ENCODE data around the gene SLC2A1.

The SLC2A1 gene

DNA sequence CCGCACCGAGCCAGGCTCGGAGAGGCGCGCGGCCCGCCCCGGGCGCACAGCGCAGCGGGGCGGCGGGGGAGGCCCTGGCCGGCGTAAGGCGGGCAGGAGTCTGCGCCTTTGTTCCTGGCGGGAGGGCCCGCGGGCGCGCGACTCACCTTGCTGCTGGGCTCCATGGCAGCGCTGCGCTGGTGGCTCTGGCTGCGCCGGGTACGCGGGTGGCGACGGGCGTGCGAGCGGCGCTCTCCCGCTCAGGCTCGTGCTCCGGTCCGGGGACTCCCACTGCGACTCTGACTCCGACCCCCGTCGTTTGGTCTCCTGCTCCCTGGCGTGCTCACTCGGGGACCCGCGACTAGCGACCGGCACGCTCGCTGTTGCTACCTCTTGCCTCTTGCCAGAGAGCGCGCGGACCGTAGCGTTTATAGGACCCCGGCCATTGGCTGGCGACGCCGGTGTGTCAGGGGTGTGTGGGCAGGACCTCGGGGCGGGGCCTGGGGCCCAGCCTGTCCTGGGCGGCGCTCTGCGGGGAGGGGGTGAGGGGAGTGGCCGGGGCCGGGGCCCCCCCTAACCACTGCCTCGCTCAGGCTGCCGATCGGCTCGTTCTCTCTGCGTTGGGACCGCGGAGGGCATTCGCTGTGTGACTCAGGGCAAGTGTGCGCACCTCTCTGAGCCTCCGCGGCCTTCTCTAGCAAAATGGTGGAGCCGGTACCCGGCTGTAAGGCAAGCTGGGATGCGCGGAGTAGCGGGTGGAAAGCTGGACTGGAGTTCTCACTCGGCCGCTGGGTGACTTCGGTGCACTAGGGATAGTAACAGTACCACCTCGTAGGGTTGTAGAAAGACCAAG, at the start of gene SLC2A1:
Gene SLC2A1, minus strand, starts transcription at position 381 of the 832 bp plus-strand sequence. Its CDS starts 217 bp downstream, at position 164.
- DNase-seq (ENCODE audit: low spot score), result peak; percentile 95

DNA sequence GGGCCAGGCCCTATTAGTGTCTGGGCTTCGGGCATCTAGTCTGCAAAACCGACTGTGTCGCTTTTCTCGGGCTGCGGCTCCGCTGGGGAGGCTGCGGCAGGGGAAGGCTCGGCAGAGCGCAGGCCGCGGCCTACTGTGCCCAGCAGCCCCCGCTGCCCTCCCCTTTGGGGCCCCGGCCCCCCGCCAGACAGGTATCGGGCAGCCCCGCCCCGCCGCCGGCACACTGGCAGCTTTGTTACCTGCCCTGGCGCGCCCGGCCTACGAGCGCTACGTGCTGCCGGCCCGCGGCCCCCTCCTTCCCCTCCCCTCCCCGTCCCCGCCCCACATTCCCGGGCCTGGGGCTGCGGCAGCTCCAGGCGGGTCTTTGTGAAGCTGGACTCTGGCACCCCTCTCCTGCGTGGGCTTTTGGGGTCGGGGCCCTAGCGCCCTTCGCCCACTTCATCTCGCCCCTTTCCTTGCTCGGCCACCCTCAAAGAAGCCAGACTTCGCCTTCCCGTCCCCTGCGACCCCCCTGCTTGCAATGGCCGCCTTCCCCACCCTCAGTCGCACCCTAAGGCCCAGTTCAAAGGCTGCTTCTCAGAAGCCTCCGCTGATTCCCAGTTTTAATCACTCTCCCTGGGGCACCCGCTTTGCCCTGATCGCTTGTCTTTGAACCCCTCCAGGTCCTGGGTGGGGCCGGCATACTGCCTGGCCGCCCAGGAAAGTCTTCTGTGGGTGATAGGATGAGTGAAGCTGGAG, 48.9 kb upstream of the SLC2A1 start:
- DNase-seq (ENCODE audit: low spot score), result no peak

DNA sequence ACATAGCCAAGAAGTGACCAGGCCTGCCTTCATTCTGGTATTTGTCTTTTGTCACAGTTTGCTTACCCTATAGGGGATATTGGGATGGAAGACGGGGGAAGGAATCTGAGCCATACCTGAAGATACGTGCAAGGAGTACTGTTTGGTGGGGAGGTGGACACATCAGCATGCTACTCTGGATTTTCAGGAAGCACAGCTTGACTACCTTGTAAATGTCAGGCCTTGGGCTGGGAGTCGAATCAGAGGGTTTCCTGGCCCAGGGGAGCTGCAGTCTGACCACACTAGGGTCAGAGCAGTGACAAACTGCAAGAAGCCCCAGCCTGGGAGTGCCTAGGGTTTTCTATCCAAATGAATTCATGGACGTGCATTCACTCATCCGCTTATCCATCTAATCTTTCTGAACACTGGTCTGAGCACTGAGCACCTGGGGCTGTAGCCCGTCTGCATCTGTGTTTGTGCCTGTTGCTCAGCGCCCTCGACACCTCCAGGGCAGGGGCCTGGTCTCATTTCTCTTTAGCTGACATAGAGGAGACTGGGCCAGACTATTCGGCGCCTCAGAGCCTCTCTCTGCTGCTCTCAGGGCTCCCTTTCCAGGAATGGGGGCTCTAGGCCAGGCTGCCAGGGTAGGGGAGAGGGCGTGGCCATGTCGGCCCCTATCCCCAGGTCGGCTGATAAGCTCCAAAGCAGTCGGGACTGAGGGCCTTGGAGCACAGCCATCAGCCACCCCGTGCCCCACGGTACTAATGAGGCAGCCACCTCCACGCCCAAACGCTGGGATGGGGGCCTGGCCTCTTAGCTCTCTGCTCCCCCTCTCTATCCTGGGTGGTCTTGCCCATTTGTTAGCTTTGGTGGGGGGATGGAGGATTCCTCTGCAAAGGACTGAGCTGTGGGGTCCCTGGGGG, 47.0 kb upstream of the SLC2A1 start:
- DNase-seq (ENCODE audit: low spot score), result no peak

DNA sequence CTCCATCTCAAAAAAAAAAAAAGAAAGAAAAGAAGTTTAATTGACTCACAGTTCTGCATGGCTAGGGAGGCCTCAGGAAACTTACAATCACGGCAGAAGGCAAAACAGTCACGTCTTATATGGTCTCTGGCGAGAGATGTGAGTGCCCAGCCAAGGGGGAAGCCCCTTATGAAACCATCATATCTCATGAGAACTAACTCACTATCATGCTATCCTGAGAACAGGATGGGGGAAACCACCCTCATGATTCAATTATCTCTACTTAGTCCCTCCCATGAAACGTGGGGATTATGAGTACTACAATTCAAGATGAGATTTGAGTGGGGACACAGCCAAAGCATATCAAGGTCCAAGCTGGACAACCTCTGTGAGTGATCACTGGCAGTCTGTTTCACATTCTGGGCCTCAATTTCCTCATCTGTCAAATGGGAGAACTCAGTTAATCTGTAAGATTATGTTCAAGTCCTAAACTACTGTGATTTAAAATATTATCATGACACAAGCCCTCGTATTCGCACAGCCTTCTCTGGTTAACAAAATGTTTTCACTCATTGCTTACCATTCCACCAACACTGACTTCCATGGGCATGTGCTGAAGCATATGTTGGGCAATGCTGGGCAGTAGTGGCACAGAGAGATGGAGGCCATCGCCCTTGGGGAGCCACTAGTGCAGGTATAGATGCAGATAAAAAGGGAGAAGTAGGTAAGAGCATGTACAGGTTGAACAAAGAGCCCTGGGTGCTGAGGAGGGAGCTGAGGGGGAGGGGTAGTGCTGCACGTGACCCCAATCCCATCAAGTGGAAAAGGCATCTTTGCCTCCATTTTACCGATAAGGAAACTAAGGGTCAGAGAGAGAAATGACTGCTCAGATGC, 46.2 kb upstream of the SLC2A1 start:
- no peak for DNase-seq (ENCODE audit: low spot score)

DNA sequence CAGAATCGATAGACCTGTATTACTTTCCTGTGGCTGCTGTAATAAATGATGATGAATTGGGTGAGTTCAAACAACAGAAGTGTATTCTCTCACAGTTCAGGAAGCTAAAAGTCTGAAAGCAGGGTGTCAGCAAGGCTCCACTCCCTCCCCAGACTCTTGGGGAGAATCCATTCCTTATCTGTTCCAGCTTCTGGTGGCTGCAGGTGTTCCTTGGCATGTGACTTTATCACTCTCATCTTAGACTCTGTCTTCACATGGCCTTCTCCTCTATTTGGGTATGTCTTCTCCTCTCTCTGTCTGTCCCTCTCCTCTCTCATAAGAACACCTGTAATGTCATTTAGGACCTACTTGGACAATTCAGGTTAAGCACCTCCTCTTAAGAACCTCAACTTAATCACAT, 44.1 kb upstream of the SLC2A1 start:
- DNase-seq (ENCODE audit: low spot score), result no peak

DNA sequence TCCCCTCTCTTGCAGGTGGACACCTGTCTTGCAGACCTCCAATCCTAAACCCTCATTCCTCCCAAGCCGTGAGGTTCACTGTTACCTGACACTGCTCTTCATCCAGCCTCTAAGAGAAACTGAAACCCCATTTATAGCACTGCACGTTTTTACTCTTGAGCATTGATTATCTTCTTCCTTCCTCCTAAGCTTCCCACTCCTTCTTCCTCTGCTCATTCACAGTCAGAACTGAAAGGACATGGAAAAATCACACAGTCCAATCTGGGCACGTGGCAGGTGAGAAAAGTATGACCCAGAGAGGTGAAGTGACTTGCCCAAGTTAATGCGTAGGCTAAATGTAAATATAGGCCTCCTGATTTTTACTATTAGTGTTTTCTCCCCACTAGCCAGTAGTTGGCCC, 43.4 kb upstream of the SLC2A1 start:
- no peak for DNase-seq (ENCODE audit: low spot score)

DNA sequence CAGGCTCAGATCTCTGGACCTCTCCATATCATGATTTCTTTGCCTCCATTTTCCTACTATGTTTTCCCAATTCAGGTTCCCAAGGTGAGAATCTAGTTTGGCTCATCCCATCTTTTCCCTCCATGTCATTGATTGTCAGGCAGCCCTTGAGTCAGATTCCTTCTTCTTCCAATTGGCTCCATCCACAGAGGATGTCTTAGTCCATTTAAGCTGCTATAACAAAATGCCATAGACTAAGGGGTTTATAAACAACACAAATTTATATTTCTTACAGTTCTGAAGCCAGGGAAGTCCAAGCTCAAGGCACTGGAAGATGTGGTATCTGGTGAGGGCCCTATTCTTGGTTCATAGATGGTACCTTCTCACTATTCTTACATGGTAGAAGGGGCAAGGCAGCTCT, 42.8 kb upstream of the SLC2A1 start:
- DNase-seq (ENCODE audit: low spot score), result no peak

DNA sequence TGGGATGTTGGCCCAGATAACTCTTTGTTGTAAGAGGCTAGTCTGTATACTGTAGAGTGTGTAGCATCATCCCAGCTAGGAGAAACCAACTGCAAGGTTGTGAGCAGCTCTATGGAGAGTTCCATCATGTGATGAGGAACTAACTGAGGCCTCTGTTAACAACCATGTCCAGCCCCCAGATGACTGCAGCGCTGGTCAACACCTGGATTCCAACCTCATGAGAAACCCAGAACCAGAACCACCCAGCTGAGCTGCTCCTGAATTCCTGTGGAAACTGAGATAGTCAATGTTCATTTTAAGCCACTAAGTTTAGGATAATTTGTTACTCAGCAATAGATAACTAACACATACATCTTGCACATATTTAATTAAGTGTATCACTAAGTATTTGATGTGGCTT, 41.6 kb upstream of the SLC2A1 start:
- DNase-seq (ENCODE audit: low spot score), result no peak

DNA sequence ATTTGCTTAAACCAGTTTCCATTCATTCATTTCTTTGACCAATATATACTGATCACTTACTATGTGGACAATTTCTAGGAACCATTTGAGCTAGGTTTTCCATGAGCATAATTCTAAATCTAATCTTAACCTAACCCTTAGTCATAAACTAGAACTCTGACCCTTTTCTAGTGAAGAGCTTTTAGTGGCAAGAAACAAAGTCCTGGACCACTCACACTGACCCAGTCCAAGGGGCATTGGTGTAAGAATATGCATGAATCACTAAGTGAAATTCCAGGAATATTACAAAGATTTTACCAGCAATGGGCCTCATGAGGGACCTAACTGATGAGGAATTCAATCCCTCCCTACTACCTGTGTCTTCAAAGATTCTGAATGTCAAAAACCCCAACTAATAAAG, 40.6 kb upstream of the SLC2A1 start:
- peak; percentile 27 for DNase-seq (ENCODE audit: low spot score)

DNA sequence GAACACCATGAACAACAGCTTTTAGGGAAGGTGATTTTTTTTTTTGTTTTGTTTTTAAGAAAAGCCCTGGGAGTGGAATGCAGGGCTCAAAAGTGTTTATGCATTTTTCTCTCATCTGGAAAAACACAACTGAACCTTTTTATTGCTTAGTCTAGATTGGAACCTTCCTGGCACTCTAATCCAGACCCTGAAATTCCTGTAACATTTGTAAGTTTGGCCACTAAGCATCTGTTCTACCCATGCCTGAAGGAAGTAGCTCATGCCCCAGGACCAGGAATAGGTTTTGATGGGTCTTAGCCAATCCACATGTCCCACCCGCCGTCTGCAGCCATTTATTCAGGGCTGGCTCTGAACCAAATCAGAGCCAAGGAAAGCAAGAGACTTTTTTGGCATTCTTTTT, 39.7 kb upstream of the SLC2A1 start:
- peak; percentile 62 for DNase-seq (ENCODE audit: low spot score)

DNA sequence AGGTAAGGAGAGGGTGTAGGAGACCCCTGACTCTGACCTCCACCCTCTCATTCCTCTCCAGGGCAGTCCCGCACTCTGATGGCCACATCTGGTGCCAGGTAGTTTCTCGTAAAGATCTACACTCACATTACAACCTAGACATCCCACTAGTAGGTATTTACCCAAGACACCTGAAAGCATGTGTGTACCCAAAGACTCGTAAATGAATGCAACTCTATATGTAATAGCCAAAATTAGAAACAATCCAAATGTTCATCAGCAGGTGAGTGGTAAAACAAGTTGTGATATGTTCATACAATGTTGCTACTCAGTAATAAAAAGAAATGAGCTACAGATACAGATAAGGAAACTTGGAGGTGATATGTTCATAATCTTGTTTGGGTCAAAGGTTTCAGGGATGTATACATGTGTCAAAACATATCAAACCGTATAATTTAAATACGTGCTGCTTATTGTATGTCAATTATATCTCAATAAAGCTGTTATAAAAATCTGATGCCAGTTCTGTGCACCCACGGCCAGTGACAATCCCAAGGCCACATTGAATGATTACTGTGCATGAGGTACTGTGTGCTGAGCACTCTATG, 37.8 kb upstream of the SLC2A1 start:
- no peak for DNase-seq (ENCODE audit: low spot score)

DNA sequence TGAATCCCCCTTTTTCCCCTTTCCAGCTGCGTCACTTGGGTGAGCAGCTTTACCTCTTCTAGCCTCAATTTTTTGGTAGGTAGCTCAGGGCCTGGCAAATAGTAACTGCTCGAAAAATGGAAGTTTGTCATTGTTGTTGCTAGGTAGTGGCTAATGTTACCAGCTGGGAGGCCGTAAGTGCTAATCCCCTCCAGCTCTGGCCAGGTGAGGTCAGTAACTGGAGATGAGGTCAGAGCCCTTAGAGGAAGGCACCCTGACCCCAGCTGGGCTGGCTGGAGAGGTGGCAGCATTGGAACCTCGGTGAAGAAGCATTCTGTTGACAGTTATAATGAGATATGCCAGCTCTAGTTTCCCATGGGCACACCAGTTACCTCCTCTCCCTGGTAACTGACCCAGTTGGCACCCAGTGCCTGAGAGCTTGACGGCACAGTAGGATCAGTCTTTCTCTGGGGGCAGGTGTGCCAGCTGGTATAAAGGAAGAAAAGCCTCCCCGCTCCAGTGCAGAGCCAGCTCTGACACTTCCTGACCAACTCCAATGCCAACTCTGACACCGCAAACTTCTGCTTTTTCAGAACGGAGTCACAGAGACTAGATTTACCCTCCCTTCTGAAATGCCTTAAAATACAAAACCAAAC, 35.0 kb upstream of the SLC2A1 start:
- DNase-seq (ENCODE audit: low spot score), result no peak

DNA sequence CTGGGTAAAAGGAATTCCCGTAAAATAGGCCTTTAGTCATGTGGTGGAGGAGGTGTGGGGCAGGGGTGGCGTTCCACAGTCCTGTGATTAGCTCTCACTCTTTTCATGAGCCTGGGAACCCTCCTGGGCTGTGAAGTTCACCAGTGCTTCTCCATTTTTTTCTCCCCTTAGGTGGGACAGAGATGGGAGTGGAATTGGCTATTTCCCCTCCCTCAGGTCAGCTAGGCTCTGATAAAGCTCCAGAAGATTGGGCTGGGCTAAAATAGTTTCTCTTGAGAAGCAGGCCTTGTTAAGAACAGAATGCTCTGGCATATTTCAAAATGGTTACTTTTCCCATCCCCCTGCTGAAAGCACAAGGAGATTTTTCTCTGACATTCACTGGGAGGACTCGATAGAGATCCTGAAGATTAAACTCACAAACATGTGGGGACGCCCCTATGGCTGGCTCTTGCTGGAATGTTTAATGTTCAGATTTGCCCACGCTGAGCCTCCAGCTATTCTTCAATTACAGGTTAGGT, 33.4 kb upstream of the SLC2A1 start:
- DNase-seq (ENCODE audit: low spot score), result no peak

DNA sequence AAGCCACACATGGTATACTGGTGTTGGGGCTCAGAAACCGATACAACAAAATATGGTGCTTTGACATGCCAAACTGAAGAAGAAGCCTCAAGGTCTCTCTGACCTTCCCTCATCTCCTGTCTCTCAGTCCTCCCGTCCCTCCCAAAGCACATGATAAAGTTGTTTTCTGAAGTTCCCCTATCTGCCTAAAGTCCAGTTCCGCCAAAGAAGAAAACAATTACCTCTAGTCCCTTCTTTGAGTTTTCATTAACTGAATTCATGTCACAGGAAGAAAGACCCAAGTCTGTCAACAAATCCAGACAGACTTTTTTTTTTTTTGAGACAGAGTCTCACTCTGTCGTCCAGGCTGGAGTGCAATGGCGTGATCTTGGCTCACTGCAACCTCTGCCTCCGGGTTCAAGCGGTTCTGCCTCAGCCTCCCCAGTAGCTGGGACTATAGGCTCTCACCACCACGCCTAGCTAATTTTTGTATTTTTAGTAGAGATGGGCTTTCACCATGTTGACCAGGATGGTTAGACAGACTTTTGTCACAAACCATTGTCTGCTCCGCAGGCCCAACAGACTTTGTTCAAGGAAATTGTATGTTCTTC, 32.2 kb upstream of the SLC2A1 start:
- DNase-seq (ENCODE audit: low spot score), result no peak

DNA sequence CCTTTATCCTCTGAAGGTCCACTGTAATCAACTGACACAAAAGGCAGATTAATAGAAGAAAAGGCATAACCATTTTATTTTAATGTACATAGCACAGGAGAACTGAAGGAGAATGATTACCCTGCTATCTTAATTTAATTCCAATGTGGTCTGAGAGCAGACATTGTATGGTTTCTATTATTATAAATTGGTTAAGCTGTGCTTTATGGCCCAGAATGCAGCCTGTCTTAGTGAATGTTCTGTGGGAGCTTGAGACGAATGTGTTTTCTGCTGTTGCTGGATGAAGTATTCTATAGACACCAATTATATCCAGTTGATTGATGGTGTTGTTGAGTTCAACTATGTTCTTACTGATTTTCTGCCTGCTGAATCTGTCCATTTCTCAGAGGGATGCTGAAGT, 25.0 kb upstream of the SLC2A1 start:
- no peak for DNase-seq (ENCODE audit: low spot score)

DNA sequence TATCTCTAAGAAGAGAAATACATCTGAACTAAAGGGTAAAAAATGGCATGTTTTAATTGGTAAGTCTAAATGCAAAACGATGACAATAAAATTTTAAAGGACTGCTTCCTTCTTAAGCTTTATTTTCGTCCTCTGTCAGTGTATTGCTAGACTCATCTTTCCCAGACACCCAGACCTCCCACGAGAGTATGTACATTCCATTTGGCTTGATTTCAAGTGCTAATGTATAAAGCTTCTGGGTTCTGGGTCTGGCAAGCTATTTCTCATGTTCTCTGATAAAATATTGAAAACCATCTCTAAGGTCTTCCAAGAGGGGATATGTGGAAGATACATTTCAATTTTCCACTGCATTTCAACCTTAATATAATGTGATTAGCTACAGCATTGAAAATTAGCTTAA, 24.6 kb upstream of the SLC2A1 start:
- no peak for DNase-seq (ENCODE audit: low spot score)

DNA sequence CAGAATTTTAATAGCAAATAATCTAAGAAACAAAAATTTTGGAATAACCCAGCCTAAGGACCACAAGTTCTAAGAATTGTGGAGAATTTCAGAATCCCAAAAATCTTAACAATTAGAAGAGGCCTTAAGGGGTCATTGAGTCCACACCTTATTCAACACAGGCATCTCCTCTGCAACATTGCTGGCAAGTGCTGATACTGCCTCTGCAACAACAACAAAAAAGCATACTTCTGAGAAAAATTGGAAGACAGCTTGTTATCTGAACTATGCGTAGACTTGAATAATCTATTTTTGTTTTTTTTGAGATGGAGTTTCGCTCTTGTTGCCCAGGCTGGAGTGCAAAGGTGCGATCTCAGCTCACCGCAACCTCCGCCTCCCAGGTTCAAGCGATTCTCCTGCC, 24.0 kb upstream of the SLC2A1 start:
- DNase-seq (ENCODE audit: low spot score), result no peak

DNA sequence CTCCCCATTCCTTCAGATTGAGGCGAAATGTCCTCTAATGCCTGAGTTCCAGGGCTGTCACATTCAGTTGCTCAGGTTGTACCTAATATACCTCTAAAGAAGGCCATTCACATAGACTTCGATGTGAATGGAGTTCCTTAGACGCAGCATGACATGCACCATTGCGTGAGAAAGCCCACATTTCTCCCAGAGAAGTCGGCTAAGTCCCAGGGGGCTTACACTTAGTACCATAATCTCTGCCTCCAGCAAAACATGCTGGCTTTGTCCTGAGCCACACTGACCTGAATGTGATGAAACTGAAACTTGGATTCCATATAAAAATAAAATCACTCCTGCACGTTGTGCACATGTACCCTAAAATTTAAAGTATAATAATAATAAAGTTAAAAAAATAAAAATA, 23.2 kb upstream of the SLC2A1 start:
- DNase-seq (ENCODE audit: low spot score), result no peak

DNA sequence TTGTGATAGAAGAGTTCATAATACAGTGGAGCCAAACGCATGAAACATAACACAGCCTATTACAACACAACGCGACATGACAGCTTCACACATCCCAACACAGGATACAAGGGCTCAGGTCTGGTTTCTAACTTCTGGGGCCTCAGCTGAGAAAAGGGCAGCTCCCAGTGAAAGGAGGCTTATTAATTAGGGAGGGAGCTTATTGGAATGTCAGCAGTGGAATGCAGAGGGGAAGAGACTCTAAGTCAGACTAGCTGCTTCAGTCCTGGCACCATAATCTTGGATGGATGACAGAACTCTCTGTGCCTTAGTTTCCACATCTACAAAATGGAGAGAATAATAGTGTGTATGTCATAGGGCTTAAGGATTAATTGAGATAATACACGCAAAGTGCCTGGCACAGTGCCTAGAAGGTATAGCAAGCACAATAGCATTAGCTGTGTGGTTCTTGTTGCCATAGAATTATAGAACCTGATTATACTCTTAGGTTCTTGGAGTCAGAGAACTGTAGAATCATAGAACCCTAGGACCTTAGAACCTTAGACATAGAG, 22.7 kb upstream of the SLC2A1 start:
- DNase-seq (ENCODE audit: low spot score), result no peak
